Neural progenitor cell (in vitro differentiated cells): ENCODE data around the gene ARMC10.

Experiments
- CTCF ChIP-seq: fragments of 200-600 bp; sonication (generic); IDR thresholded peaks from 2 replicates; pipeline ENCODE4 v1.5.1; 2017; ENCODE audit warnings: antibody characterized with exemption, mild to moderate bottlenecking
- EZH2 ChIP-seq: fragments of 200-600 bp; sonication (generic); IDR thresholded peaks from 2 replicates; pipeline ENCODE4 v1.6.1; 2017; ENCODE audit warnings: antibody characterized with exemption, mild to moderate bottlenecking, moderate library complexity
- EZH2phosphoT487 ChIP-seq: fragments of 200-600 bp; sonication (generic); IDR thresholded peaks from 2 replicates; pipeline ENCODE4 v1.6.1; 2017; ENCODE audit warnings: antibody characterized with exemption

- TF ChIP-seq CTCF (no peak), EZH2 (no peak), EZH2phosphoT487 (no peak)
Observed at GRCh38 chr7:103141753-103142404, 66.9 kb downstream of the ARMC10 start.
